Heart left ventricle (tissue), 13 donors: ENCODE measurements around the gene SLC35F3.

Source experiments
- POLR2A ChIP-seq, 2 donors: fragments of 450-650 bp; IDR thresholded peaks; one replicate each; pipeline ENCODE4 v1.6.1; 2017; ENCODE audit warnings: antibody characterized with exemption in 2 of 2, mild to moderate bottlenecking in 2 of 2, moderate library complexity in 2 of 2
- TF ChIP-seq, protein P1 (sequence below), 12 donors: fragments of 200-600 bp; sonication (generic) in 4 of 12; IDR thresholded peaks; one replicate each; pipeline versions ENCODE4 v1.5.0 to v1.8.0; 2018 to 2022; ENCODE audit warnings: antibody characterized with exemption in 12 of 12, mild to moderate bottlenecking in 5 of 12
- donor health status: ischemic (EF 13 %, LVEDD 7.1; RV severe dilation, severe dysfunction).
- donor health status: DM: no; HTN: yes; CAD: no.
- donor health status: DM: no; HTN: no; CAD: no.
- donor health status: ischemic (EF 25% LVEDD 6.9; RV normal size, moderate dysfunction).
- donor health status: ischemic (EF 25% LVEDD 5.7; RV mildly dilated, moderate dysfunction).
- donor health status: ischemic (EF 35%, LVEDD 5.7; RV mildly dilated, moderate dysfunction).
- donor health status: nonischemic (EF 11% LVEDD 7.7; RV severe dilation, severe dysfunction).
- donor health status: DM: yes; HTN: yes; CAD: no.
- donor health status: PGD.
- donor health status: ischemic (EF 29% LVEDD 5.4; RV normal size, mild dysfunction).
- donor health status: nonischemic (EF 23%, LVEDD 6.1; RV moderate dilation, normal function).

DNA sequence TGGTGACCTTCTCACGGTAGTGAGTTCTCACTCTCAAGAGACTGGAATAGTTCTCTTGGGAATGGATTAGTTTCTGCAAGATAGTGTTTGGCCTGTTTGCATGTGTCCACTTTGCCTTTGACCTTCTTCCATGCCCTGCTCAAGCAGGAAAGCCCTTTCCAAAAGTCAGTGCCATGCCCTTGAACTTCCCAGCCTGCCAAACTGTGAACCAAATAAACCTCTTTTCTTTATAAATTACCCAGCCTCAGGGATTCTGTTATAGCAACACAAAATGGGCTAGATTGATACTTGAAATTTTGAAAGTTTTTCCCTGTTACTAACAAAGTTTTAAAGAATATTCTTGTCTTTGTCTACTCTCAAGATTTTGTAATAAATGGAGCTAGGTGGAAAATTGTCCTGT lies 139.6 kb downstream of the SLC35F3 start:
- TF ChIP-seq, protein P1, sequence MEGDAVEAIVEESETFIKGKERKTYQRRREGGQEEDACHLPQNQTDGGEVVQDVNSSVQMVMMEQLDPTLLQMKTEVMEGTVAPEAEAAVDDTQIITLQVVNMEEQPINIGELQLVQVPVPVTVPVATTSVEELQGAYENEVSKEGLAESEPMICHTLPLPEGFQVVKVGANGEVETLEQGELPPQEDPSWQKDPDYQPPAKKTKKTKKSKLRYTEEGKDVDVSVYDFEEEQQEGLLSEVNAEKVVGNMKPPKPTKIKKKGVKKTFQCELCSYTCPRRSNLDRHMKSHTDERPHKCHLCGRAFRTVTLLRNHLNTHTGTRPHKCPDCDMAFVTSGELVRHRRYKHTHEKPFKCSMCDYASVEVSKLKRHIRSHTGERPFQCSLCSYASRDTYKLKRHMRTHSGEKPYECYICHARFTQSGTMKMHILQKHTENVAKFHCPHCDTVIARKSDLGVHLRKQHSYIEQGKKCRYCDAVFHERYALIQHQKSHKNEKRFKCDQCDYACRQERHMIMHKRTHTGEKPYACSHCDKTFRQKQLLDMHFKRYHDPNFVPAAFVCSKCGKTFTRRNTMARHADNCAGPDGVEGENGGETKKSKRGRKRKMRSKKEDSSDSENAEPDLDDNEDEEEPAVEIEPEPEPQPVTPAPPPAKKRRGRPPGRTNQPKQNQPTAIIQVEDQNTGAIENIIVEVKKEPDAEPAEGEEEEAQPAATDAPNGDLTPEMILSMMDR (IDR thresholded peaks at IDR 0.05), result no peak
- no peak for TF ChIP-seq POLR2A (IDR thresholded peaks at IDR 0.05)
